Activated CD8-positive, alpha-beta T cell treated with anti-CD3 and anti-CD28 coated beads, Interleukin-2, amount 10 ng/mL, durations not matched to agents 7 days and 5 days (primary cell): ENCODE results near the gene SLC16A5. TPM values are rescaled to one million over a fixed set of nuclear protein-coding genes. Genes with fewer than 3 reads are reported as not detected.

Experiments
- ATAC-seq: fragments of 150-1000 bp; cut with Tn5 transposase; one replicate; pipeline ENCODE4 v1.10.0; 2021; ENCODE audit warnings: moderate library complexity
- CTCF ChIA-PET: fragments of 350-600 bp; sonication (Branson Sonifier 250); formaldehyde crosslinking; loops from one replicate; lab custom pipeline; 2021; ENCODE audit warnings: antibody characterized with exemption; lab: Charles Lee
- POLR2A ChIA-PET: fragments of 350-600 bp; sonication (Branson Sonifier 250); formaldehyde crosslinking; loops from one replicate; lab custom pipeline; 2021; ENCODE audit warnings: antibody characterized with exemption; lab: Charles Lee
- DNase-seq: peaks from one replicate; pipeline ENCODE4 v3.0.0-alpha.2; 2020
- H3K27ac Mint-ChIP-seq: one replicate; pipeline ENCODE4 v1.8.0; 2021; ENCODE audit warnings: mild to moderate bottlenecking, mixed read lengths
- H3K27me3 Mint-ChIP-seq: one replicate; pipeline ENCODE4 v1.8.0; 2021; ENCODE audit warnings: low read depth, mixed read lengths
- H3K36me3 Mint-ChIP-seq: one replicate; pipeline ENCODE4 v1.8.0; 2021; ENCODE audit warnings: low read depth, mixed read lengths
- H3K4me1 Mint-ChIP-seq: one replicate; pipeline ENCODE4 v1.8.0; 2021; ENCODE audit warnings: low read depth, mixed read lengths
- H3K4me3 Mint-ChIP-seq: one replicate; pipeline ENCODE4 v1.8.0; 2021; ENCODE audit warnings: mild to moderate bottlenecking, mixed read lengths
- H3K9me3 Mint-ChIP-seq: one replicate; pipeline ENCODE4 v1.8.0; 2022; ENCODE audit warnings: mixed read lengths; ENCODE audit not compliant: insufficient read depth
- total RNA-seq, 2 experiments: library from RNA; stranded (reverse); gene quantifications; one replicate each; pipeline ENCODE4 v1.2.3, GENCODE V29; 2021

Gene SLC16A5
- total RNA-seq, 2 experiments from 2014 or later, result 4.6 to 5.4 TPM

DNA sequence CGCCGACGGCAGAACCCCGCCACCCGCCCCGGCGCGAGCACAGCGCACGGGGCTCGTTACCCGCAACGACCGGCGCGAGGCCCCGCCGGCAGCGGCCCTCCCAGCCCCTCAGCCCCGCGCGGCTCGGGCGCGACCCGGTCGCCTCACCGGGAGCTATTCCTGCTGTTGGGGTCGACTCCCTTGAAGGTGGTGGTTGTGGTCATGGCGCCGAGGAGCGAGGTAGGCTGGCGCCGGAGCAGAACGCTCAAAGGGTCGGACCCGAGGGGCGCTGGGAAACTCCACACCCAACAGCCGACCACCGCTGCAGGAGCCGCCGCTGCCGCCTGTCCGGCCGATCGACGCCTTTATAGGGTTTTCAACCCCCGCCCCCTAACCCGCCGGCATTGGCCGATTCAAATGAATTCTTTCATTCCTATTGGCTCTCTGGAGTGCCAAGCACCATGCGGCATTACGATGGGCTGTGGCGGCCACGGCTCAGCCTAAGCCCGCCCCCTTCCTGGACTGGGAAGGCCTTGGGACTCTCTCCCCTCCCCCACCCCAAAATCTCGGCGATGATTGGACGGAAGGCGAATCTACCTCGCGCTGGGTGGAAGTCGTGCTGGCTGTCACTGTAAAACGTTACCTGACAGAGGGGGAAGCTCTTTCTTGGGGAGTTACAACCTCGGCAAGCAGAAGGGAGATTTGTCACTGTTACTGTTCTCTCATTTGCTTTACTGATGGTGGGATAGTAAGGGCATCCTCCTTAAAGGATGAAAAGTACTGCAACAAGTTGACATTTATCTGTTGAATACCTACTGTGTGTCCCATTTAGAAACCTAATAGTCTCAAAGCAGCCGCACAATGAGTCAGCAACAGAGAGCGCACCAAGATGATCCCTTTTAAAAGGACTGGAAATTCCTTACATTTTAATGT, 66.7 kb downstream of the SLC16A5 start, which contains the start of gene JPT1:
Gene JPT1 (minus strand): TSS at position 318 of the 912 bp plus-strand sequence. CDS start 115 bp downstream, at position 203.
- Mint-ChIP-seq H3K27ac (peak within 1 kb of the TSS; percentile 92), H3K9me3 (no peaks in the 10 kb centered on the region), H3K4me3 (peak within 1 kb of the TSS; percentile 96), H3K4me1 (peaks cover 36% of the 10 kb centered on the region), H3K27me3 (no peaks in the 10 kb centered on the region), H3K36me3 (peaks cover 29% of the 10 kb centered on the region)
- ATAC-seq, result peak; percentile 96
- POLR2A ChIA-PET, result interaction anchor here (0.6 to 1.9 kb wide), 32 partner anchors 9 to 286 kb away, joined by 3 to 15 read pairs (median 4); partner anchors contain the start of genes GGA3, KCTD2, MIF4GD and MRPL58
- DNase-seq, result peak; percentile 99
- CTCF ChIA-PET, result interaction anchor here (0.6 to 1.9 kb wide), 10 partner anchors 9 to 258 kb away, joined by 3 to 12 read pairs (median 4); partner anchors contain the start of gene SUMO2

- POLR2A ChIA-PET, result interaction anchor here (0.6 to 1.9 kb wide), 25 partner anchors 8 to 285 kb away, joined by 3 to 15 read pairs (median 4); partner anchors contain the start of genes GGA3, MRPL58, MRPS7 and NT5C
- H3K4me3 Mint-ChIP-seq, result peak overlapping the region; percentile 89
- ATAC-seq, result no peak
- H3K36me3 Mint-ChIP-seq, result peaks cover 26% of the 10 kb centered on the region
- H3K9me3 Mint-ChIP-seq, result no peaks in the 10 kb centered on the region
- H3K4me1 Mint-ChIP-seq, result peaks cover 31% of the 10 kb centered on the region
- DNase-seq, result no peak
- H3K27ac Mint-ChIP-seq, result peak overlapping the region; percentile 84
- CTCF ChIA-PET, result interaction anchor here (1.0 to 1.9 kb wide), 8 partner anchors 9 to 257 kb away, joined by 3 to 12 read pairs (median 6); partner anchors contain the start of gene SUMO2
- no peaks in the 10 kb centered on the region for H3K27me3 Mint-ChIP-seq
Measured at GRCh38 chr17:75155191-75155601, 67.4 kb downstream of the SLC16A5 start.

Other genes with a start within 250 kb of the SLC16A5 start
- under 1 TPM; 0.18 to 0.21 TPM for gene GRIN2C, start 228.1 kb upstream of the SLC16A5 start, total RNA-seq
- 10 to 100 TPM; 29.5 to 35.5 TPM for gene FDXR, start 215.0 kb upstream of the SLC16A5 start, total RNA-seq
- not detected for gene FADS6, start 194.3 kb upstream of the SLC16A5 start, total RNA-seq
- not detected for gene USH1G, start 164.7 kb upstream of the SLC16A5 start, total RNA-seq
- not detected for gene OTOP2, start 163.7 kb upstream of the SLC16A5 start, total RNA-seq
- gene OTOP3, start 152.1 kb upstream of the SLC16A5 start, total RNA-seq, result not detected
- under 1 TPM; 0.18 to 0.55 TPM for gene HID1, start 115.2 kb upstream of the SLC16A5 start, total RNA-seq
- gene CDR2L, start 100.3 kb upstream of the SLC16A5 start, total RNA-seq, result under 1 TPM; 0.13 to 0.18 TPM
- 10 to 100 TPM; 45.1 to 45.8 TPM for gene MRPL58, start 75.3 kb upstream of the SLC16A5 start, total RNA-seq
- 100 to 1,000 TPM; 232 to 238 TPM for gene ATP5PD, start 41.0 kb upstream of the SLC16A5 start, total RNA-seq
- 10 to 100 TPM; 15.6 to 19.4 TPM for gene KCTD2, start 40.7 kb upstream of the SLC16A5 start, total RNA-seq
- gene ARMC7, start 22.0 kb downstream of the SLC16A5 start, total RNA-seq, result 10 to 100 TPM; 16.1 to 17.0 TPM
- gene NT5C, start 43.8 kb downstream of the SLC16A5 start, total RNA-seq, result 10 to 100 TPM; 68.5 to 68.8 TPM
- gene JPT1, start 66.6 kb downstream of the SLC16A5 start, total RNA-seq, result 100 to 1,000 TPM; 301 to 319 TPM
- 100 to 1,000 TPM; 491 to 520 TPM for gene SUMO2, start 95.0 kb downstream of the SLC16A5 start, total RNA-seq
- gene NUP85, start 117.7 kb downstream of the SLC16A5 start, total RNA-seq, result 100 to 1,000 TPM; 135 TPM
- gene GGA3, start 173.7 kb downstream of the SLC16A5 start, total RNA-seq, result 10 to 100 TPM; 65.7 to 75.4 TPM
- 10 to 100 TPM; 62.1 to 66.1 TPM for gene MRPS7, start 173.9 kb downstream of the SLC16A5 start, total RNA-seq
- gene MIF4GD, start 183.3 kb downstream of the SLC16A5 start, total RNA-seq, result 10 to 100 TPM; 52.1 to 56.3 TPM
- 10 to 100 TPM; 41.1 to 43.6 TPM for gene SLC25A19, start 201.5 kb downstream of the SLC16A5 start, total RNA-seq